HepG2 (cell line): ENCODE data around the gene RAB23. TPM values are rescaled to one million over a fixed set of nuclear protein-coding genes. Genes with fewer than 3 reads are reported as not detected.
A peak's percentile ranks its signal among the peaks of the same experiment; 100 is the strongest.

Source experiments
- BCL6 ChIP-seq: IDR thresholded peaks from 2 replicates; pipeline ENCODE4 v1.6.1; 2016; ENCODE audit warnings: missing genetic modification reagents, missing compliant biosample characterization
- EEA1 ChIP-seq: sonication (generic); formaldehyde crosslinking; IDR thresholded peaks from 2 replicates; pipeline ENCODE4 v1.5.1; 2020; ENCODE audit warnings: mild to moderate bottlenecking, missing genetic modification reagents, borderline replicate concordance
- FOSL2 ChIP-seq: sonication (generic); formaldehyde crosslinking; IDR thresholded peaks from 2 replicates; pipeline ENCODE4 v1.4.0; 2020; ENCODE audit warnings: missing genetic modification reagents
- FOXA3 ChIP-seq: IDR thresholded peaks from 2 replicates; pipeline ENCODE4 v1.6.1; 2016; ENCODE audit warnings: missing genetic modification reagents, missing compliant biosample characterization
- FOXO1 ChIP-seq: sonication (generic); formaldehyde crosslinking; IDR thresholded peaks from 2 replicates; pipeline ENCODE4 v1.4.0; 2020; ENCODE audit warnings: missing genetic modification reagents
- IRX3 ChIP-seq: sonication (generic); formaldehyde crosslinking; IDR thresholded peaks from 2 replicates; pipeline ENCODE4 v1.8.1; 2023; ENCODE audit warnings: mild to moderate bottlenecking, low read depth, missing genetic modification reagents, borderline replicate concordance
- MBD4 ChIP-seq: IDR thresholded peaks from 2 replicates; pipeline ENCODE4 v1.6.1; 2012; ENCODE audit warnings: low read length, inconsistent platforms, borderline replicate concordance
- SETDB1 ChIP-seq: sonication (generic); formaldehyde crosslinking; IDR thresholded peaks from 2 replicates; pipeline ENCODE4 v1.5.1; 2020; ENCODE audit warnings: missing genetic modification reagents, mild to moderate bottlenecking, borderline replicate concordance
- SIX1 ChIP-seq: sonication (generic); formaldehyde crosslinking; IDR thresholded peaks from 2 replicates; pipeline ENCODE4 v1.4.0; 2020; ENCODE audit warnings: missing genetic modification reagents, borderline replicate concordance
- SOX13 ChIP-seq, 3 experiments: fragments of 450-650 bp in 1 of 3; sonication (generic) in 1 of 3; formaldehyde crosslinking in 1 of 3; IDR thresholded peaks in 2 of 3; conservative IDR thresholded peaks in 1 of 3; 2 replicates each; pipeline versions ENCODE4 v1.5.0 to v1.6.1; 2016 to 2020; ENCODE audit warnings: antibody characterized with exemption in 1 of 3, mild to moderate bottlenecking in 1 of 3, missing compliant biosample characterization in 1 of 3, missing genetic modification reagents in 1 of 3, moderate library complexity in 1 of 3
- WIZ ChIP-seq: sonication (generic); formaldehyde crosslinking; IDR thresholded peaks from 2 replicates; pipeline ENCODE4 v1.5.1; 2020; ENCODE audit warnings: mild to moderate bottlenecking, missing genetic modification reagents
- ZBTB43 ChIP-seq: sonication (generic); formaldehyde crosslinking; conservative IDR thresholded peaks from 2 replicates; pipeline ENCODE4 v1.4.0; 2020; ENCODE audit warnings: missing genetic modification reagents
- ZNF556 ChIP-seq: sonication (generic); formaldehyde crosslinking; IDR thresholded peaks from 2 replicates; pipeline ENCODE4 v1.4.0; 2020; ENCODE audit warnings: mild to moderate bottlenecking, missing genetic modification reagents, borderline replicate concordance
- ZNF569 ChIP-seq: sonication (generic); formaldehyde crosslinking; IDR thresholded peaks from 2 replicates; pipeline ENCODE4 v1.5.0; 2020; ENCODE audit warnings: mild to moderate bottlenecking, missing genetic modification reagents, moderate library complexity, borderline replicate concordance
- ZNF737 ChIP-seq: sonication (generic); formaldehyde crosslinking; IDR thresholded peaks from 2 replicates; pipeline ENCODE4 v1.5.0; 2020; ENCODE audit warnings: missing genetic modification reagents, mild to moderate bottlenecking, borderline replicate concordance
- polyA plus RNA-seq, 8 experiments: library from polyadenylated mRNA; depleted of rRNA in 3 of 8; stranded (reverse) in 7 of 8; unstranded in 1 of 8; fragments of >200 nt; fragmentation: Illumina TruSeq in 4 of 8; extraction: Trizol in 4 of 8; gene quantifications; 2 replicates each; pipeline versions ENCODE4 v1.2.1 to v1.2.3, GENCODE V29; 2011 to 2016; ENCODE audit warnings: low read depth in 4 of 8, missing spikeins in 1 of 8, mixed read lengths in 1 of 8; ENCODE audit not compliant: insufficient read depth in 1 of 8
- total RNA-seq, 5 experiments: library from RNA; depleted of rRNA; stranded (reverse); fragments of >200 nt; fragmentation: Illumina TruSeq; extraction: Trizol; gene quantifications; 2 replicates each; pipeline ENCODE4 v1.2.3, GENCODE V29; 2016; ENCODE audit warnings: low read depth in 1 of 5
- TF ChIP-seq, protein P1 (sequence below): sonication (generic); formaldehyde crosslinking; IDR thresholded peaks from 2 replicates; pipeline ENCODE4 v1.5.1; 2020; ENCODE audit warnings: mild to moderate bottlenecking, missing genetic modification reagents
- TF ChIP-seq, protein P2 (sequence below): sonication (generic); formaldehyde crosslinking; IDR thresholded peaks from 2 replicates; pipeline ENCODE4 v1.4.0; 2020; ENCODE audit warnings: missing genetic modification reagents
- TF ChIP-seq, protein P3 (sequence below): sonication (generic); formaldehyde crosslinking; IDR thresholded peaks from 2 replicates; pipeline ENCODE4 v1.5.1; 2020; ENCODE audit warnings: missing genetic modification reagents, mild to moderate bottlenecking, borderline replicate concordance

Gene RAB23
- total and polyA plus RNA-seq, 2 of the 13 experiments (the other 11 are each of a cell fraction or from before 2014, with no cell fraction given): 5.5 to 16.4 TPM

GRCh38 chr6:57173056-57173885 lies 48.8 kb downstream of the RAB23 start (continued):
- TF ChIP-seq, protein P1, sequence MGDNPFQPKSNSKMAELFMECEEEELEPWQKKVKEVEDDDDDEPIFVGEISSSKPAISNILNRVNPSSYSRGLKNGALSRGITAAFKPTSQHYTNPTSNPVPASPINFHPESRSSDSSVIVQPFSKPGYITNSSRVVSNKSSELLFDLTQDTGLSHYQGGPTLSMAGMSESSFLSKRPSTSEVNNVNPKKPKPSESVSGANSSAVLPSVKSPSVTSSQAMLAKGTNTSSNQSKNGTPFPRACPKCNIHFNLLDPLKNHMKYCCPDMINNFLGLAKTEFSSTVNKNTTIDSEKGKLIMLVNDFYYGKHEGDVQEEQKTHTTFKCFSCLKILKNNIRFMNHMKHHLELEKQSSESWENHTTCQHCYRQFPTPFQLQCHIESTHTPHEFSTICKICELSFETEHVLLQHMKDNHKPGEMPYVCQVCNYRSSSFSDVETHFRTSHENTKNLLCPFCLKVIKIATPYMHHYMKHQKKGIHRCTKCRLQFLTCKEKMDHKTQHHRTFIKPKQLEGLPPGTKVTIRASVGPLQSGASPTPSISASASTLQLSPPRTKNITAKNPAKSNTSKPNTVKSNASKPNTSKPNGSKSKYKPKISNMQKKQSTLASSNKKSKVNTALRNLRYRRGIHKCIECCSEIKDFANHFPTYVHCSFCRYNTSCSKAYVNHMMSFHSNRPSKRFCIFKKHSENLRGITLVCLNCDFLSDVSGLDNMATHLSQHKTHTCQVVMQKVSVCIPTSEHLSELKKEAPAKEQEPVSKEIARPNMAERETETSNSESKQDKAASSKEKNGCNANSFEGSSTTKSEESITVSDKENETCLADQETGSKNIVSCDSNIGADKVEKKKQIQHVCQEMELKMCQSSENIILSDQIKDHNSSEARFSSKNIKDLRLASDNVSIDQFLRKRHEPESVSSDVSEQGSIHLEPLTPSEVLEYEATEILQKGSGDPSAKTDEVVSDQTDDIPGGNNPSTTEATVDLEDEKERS: 0 out of 2 replicates have a peak, but pooled peaks have one; percentile 52
- TF ChIP-seq ZBTB43 (CRISPR knock-in tag) (no peak), FOXA3 (CRISPR knock-in tag) (peak; percentile 8; the same call in 1 of the 2 replicates), IRX3 (no peak), WIZ (CRISPR knock-in tag) (no peak), EEA1 (CRISPR knock-in tag) (no peak), BCL6 (CRISPR knock-in tag) (0 out of 2 replicates have a peak, but pooled peaks have one; percentile 8), FOXO1 (CRISPR knock-in tag) (no peak), SOX13 (IDR thresholded peaks at IDR 0.05) (no peak), SOX13 (CRISPR knock-in tag; conservative IDR thresholded peaks at IDR 0.05 in 1 of 2, IDR thresholded peaks at IDR 0.05 in 1 of 2) (0 out of 4 replicates have a peak, but pooled peaks of 1 of the 2 experiments have one; percentile 18), MBD4 (peak; percentile 75; the same call in 1 of the 2 replicates), ZNF569 (CRISPR knock-in tag) (no peak), ZNF556 (0 out of 2 replicates have a peak, but pooled peaks have one; percentile 7), SETDB1 (no peak), FOSL2 (CRISPR knock-in tag) (0 out of 2 replicates have a peak, but pooled peaks have one; percentile 16), SIX1 (peak; percentile 94), ZNF737 (no peak)
- TF ChIP-seq, protein P2, sequence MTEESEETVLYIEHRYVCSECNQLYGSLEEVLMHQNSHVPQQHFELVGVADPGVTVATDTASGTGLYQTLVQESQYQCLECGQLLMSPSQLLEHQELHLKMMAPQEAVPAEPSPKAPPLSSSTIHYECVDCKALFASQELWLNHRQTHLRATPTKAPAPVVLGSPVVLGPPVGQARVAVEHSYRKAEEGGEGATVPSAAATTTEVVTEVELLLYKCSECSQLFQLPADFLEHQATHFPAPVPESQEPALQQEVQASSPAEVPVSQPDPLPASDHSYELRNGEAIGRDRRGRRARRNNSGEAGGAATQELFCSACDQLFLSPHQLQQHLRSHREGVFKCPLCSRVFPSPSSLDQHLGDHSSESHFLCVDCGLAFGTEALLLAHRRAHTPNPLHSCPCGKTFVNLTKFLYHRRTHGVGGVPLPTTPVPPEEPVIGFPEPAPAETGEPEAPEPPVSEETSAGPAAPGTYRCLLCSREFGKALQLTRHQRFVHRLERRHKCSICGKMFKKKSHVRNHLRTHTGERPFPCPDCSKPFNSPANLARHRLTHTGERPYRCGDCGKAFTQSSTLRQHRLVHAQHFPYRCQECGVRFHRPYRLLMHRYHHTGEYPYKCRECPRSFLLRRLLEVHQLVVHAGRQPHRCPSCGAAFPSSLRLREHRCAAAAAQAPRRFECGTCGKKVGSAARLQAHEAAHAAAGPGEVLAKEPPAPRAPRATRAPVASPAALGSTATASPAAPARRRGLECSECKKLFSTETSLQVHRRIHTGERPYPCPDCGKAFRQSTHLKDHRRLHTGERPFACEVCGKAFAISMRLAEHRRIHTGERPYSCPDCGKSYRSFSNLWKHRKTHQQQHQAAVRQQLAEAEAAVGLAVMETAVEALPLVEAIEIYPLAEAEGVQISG (CRISPR knock-in tag): no peak
- TF ChIP-seq, protein P3, sequence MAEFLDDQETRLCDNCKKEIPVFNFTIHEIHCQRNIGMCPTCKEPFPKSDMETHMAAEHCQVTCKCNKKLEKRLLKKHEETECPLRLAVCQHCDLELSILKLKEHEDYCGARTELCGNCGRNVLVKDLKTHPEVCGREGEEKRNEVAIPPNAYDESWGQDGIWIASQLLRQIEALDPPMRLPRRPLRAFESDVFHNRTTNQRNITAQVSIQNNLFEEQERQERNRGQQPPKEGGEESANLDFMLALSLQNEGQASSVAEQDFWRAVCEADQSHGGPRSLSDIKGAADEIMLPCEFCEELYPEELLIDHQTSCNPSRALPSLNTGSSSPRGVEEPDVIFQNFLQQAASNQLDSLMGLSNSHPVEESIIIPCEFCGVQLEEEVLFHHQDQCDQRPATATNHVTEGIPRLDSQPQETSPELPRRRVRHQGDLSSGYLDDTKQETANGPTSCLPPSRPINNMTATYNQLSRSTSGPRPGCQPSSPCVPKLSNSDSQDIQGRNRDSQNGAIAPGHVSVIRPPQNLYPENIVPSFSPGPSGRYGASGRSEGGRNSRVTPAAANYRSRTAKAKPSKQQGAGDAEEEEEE (CRISPR knock-in tag): no peak
